Lower lobe of right lung (tissue), 2 donors: ENCODE measurements around the gene DTNB. TPM values are rescaled to one million over a fixed set of nuclear protein-coding genes. Genes with fewer than 3 reads are reported as not detected.
A peak's percentile ranks its signal among the peaks of the same experiment; 100 is the strongest.

Experiments used
- ATAC-seq, 2 donors: fragments of 200-7000 bp; cut with Tn5 transposase; one replicate each; pipeline ENCODE4 v1.9.1; 2020 to 2022; ENCODE audit warnings: mild to moderate bottlenecking in 2 of 2, moderate library complexity in 2 of 2
- DNase-seq: peaks from one replicate; pipeline ENCODE4 v3.0.0-alpha.2; 2020
- H3K27ac ChIP-seq: fragments of 200-600 bp; one replicate; pipeline ENCODE4 v1.8.0; 2022
- H3K27me3 ChIP-seq: fragments of 200-600 bp; one replicate; pipeline ENCODE4 v1.8.0; 2022; ENCODE audit warnings: low read depth
- H3K36me3 ChIP-seq: fragments of 200-600 bp; one replicate; pipeline ENCODE4 v1.8.0; 2022; ENCODE audit warnings: mild to moderate bottlenecking
- H3K4me1 ChIP-seq: fragments of 200-600 bp; one replicate; pipeline ENCODE4 v1.8.0; 2022
- H3K4me3 ChIP-seq: fragments of 200-600 bp; one replicate; pipeline ENCODE4 v1.8.0; 2022; ENCODE audit warnings: mild to moderate bottlenecking
- H3K9me3 ChIP-seq: fragments of 200-600 bp; one replicate; pipeline ENCODE4 v1.8.0; 2022
- intact Hi-C: fragments of 100-400 bp; cut with DNase I; formaldehyde crosslinking; loops from one replicate; pipeline ENCODE4 v1.11.0; 2022
- total RNA-seq: library from RNA; stranded (reverse); fragmentation: NEBNext Ultra II Directional; extraction: Animal tissue kit (Norgen Biotek cat#: 25700); gene quantifications from one replicate; pipeline ENCODE4 v1.2.1, GENCODE V29; 2021
- TF ChIP-seq, protein P1 (sequence below): fragments of 200-600 bp; IDR thresholded peaks from one replicate; pipeline ENCODE4 v1.8.0; 2022; ENCODE audit warnings: antibody characterized with exemption, mild to moderate bottlenecking
- donor health status: DM: no; HTN: yes; CAD: no; lungs with severe emphysema.

Gene DTNB
- total RNA-seq, 1 donor from 2014 or later: 32.9 TPM

DNA sequence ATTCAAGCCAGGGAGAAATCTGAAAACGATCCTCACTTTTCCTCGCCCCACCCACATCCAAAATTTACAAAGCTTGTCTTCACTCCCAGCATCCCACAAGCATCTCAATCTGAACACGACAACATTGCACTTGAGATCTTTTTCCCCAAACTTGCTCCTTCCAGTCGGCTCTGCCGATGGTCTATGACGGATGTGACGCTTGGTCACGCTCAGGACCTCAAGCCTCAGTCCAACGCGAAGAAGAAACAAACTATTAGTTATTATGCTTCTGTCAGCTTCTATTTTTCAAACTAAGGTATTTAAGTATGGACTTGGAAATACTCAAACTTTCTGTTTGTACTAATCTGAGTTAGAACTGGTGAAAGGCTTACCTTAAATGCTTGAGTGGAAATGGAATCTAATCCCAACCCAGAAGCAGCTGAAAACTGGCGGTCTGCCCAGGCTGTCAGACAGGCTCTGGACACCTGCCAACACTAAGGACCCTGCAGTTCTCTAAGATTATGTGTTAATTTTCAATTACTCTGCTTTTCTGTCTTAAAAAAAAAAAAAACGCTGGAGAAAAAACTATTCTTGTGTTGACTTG is 199.5 kb downstream of the DTNB start:
- DNase-seq: peak; percentile 49

DNA sequence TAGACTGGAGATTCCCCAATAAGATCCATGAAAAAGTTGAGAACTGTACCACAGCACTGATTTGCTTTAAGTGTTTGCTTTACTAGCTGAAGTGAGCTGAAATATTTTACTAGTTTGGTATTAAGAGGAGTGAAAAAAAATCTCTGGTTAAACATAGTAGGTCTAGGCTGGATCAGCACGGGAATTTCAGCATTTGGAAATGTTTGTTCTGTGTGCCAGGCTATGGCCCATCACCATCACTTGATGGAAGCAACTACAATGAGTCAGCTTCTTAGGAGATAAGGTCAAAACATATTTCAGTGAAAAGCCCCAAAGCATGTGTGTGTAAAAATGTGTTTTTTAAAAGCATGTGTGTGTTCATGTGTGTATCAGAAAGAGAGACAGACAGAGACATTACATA is 200.2 kb downstream of the DTNB start:
- intact Hi-C loops: no loop called here
- H3K4me1 ChIP-seq: no peaks in the 10 kb centered on the region
- ATAC-seq: peak; percentile 57 to 87
- no peak for DNase-seq
- H3K27me3 ChIP-seq: no peaks in the 10 kb centered on the region
- TF ChIP-seq, protein P1, sequence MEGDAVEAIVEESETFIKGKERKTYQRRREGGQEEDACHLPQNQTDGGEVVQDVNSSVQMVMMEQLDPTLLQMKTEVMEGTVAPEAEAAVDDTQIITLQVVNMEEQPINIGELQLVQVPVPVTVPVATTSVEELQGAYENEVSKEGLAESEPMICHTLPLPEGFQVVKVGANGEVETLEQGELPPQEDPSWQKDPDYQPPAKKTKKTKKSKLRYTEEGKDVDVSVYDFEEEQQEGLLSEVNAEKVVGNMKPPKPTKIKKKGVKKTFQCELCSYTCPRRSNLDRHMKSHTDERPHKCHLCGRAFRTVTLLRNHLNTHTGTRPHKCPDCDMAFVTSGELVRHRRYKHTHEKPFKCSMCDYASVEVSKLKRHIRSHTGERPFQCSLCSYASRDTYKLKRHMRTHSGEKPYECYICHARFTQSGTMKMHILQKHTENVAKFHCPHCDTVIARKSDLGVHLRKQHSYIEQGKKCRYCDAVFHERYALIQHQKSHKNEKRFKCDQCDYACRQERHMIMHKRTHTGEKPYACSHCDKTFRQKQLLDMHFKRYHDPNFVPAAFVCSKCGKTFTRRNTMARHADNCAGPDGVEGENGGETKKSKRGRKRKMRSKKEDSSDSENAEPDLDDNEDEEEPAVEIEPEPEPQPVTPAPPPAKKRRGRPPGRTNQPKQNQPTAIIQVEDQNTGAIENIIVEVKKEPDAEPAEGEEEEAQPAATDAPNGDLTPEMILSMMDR: no peak
- H3K27ac ChIP-seq: no peak overlapping the region
- no peak overlapping the region for H3K4me3 ChIP-seq
- peaks cover 5% of the 10 kb centered on the region for H3K9me3 ChIP-seq
- H3K36me3 ChIP-seq: no peaks in the 10 kb centered on the region

More for the DNA sequence above, 199.5 kb downstream of the DTNB start:
- H3K36me3 ChIP-seq: no peaks in the 10 kb centered on the region
- H3K27ac ChIP-seq: no peak overlapping the region
- no peaks in the 10 kb centered on the region for H3K27me3 ChIP-seq
- no peak overlapping the region for H3K4me3 ChIP-seq
- peak in 1 of 2 donors; percentile 41 for ATAC-seq
- intact Hi-C loops: no loop called here
- H3K4me1 ChIP-seq: no peaks in the 10 kb centered on the region
- TF ChIP-seq, protein P1: no peak
- H3K9me3 ChIP-seq: peaks cover 5% of the 10 kb centered on the region

DNA sequence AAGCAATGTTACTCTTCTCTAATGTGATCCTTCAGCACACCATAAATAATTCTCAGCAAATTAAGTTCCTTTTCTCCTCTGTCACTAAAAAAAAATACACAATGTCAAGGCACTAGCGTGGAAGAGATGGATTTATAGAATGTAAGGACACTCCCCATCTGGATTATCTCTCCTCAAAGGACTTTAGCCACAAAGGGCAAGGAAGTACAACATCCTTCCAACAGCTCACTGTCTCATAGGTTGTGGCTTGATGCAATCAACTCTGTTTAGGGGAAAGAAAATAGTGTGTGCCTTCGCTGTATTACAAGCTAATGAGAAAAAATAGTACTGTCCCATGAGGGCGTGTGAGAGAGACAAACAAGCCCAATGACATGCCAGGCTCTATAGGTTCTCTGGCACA is 202.6 kb downstream of the DTNB start:
- Histone ChIP-seq H3K9me3 (peaks cover 5% of the 10 kb centered on the region), H3K36me3 (no peaks in the 10 kb centered on the region), H3K4me3 (no peak overlapping the region), H3K27ac (no peak overlapping the region), H3K27me3 (no peaks in the 10 kb centered on the region), H3K4me1 (no peaks in the 10 kb centered on the region)
- TF ChIP-seq, protein P1: no peak
- no peak for DNase-seq
- ATAC-seq: no peak
- intact Hi-C loops: no loop called here

DNA sequence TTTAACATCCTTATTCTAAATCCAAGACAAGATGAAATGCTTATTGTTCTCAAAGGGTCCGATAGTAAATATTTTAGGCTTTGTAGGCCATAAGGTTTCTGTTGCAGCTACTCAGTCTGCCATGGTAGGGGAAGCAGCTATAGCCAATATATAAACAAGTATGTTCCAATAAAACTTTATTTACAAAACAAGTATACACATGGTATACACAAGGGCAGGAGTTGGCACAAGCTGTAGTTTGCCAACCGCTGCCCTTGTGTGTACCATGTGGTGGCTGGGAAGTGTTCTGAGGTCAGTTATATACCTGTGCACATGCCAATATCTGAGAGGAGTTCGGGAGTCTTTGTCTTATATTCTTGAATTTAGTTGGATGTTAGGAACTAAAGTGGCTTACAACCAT is 205.6 kb downstream of the DTNB start:
- H3K27me3 ChIP-seq: no peaks in the 10 kb centered on the region
- H3K4me3 ChIP-seq: no peak overlapping the region
- intact Hi-C loops: no loop called here
- no peak for DNase-seq
- H3K36me3 ChIP-seq: no peaks in the 10 kb centered on the region
- no peaks in the 10 kb centered on the region for H3K4me1 ChIP-seq
- ATAC-seq: no peak
- TF ChIP-seq, protein P1: no peak
- H3K27ac ChIP-seq: no peak overlapping the region
- no peaks in the 10 kb centered on the region for H3K9me3 ChIP-seq

DNA sequence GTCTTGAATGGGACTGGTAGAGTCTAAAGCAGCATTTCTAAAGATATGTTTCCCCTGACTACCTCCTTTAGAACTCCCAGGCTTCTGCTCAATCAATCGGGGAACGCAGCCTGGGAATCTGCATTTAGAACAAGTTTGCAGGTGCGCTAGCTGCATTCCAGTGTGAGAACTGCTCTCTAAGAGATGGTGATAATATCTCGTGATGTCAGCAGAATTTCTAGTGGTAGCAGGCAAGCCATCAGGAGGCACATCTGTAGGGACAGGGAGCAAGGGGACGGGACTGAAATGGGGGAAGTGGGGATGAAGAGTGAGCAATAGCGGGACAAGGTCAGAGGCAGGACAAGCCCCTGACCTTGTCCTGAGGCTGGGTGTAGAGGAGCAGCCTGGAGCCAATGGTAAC is 211.4 kb downstream of the DTNB start:
- TF ChIP-seq, protein P1: no peak
- Histone ChIP-seq H3K36me3 (no peaks in the 10 kb centered on the region), H3K9me3 (no peaks in the 10 kb centered on the region), H3K27me3 (no peaks in the 10 kb centered on the region), H3K4me3 (no peak overlapping the region), H3K27ac (no peak overlapping the region), H3K4me1 (no peaks in the 10 kb centered on the region)
- DNase-seq: no peak
- intact Hi-C loops: no loop called here
- no peak for ATAC-seq
